Measurements from ENCODE around the gene FASN.
A peak's percentile ranks its signal among the peaks of the same experiment; 100 is the strongest.

Gene FASN

GRCh38 chr17:82037889-82038195 lies 60.2 kb downstream of the FASN start:
- peak overlapping the region; percentile 80 for H3K4me3 ChIP-seq (ENCODE audit: low read depth, low read length)
- TF ChIP-seq, protein P1, sequence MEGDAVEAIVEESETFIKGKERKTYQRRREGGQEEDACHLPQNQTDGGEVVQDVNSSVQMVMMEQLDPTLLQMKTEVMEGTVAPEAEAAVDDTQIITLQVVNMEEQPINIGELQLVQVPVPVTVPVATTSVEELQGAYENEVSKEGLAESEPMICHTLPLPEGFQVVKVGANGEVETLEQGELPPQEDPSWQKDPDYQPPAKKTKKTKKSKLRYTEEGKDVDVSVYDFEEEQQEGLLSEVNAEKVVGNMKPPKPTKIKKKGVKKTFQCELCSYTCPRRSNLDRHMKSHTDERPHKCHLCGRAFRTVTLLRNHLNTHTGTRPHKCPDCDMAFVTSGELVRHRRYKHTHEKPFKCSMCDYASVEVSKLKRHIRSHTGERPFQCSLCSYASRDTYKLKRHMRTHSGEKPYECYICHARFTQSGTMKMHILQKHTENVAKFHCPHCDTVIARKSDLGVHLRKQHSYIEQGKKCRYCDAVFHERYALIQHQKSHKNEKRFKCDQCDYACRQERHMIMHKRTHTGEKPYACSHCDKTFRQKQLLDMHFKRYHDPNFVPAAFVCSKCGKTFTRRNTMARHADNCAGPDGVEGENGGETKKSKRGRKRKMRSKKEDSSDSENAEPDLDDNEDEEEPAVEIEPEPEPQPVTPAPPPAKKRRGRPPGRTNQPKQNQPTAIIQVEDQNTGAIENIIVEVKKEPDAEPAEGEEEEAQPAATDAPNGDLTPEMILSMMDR (IDR thresholded peaks at IDR 0.05; ENCODE audit: low read depth, low read length): no peak
- H3K27me3 ChIP-seq: no peaks in the 10 kb centered on the region
- 0 out of 2 replicates have a peak, but pooled peaks cover 2% of the 10 kb centered on the region for H3K36me3 ChIP-seq
- H3K9me3 ChIP-seq: no peaks in the 10 kb centered on the region
- DNase-seq: no peak
- no peaks in the 10 kb centered on the region; the same call in 1 of the 2 replicates for H3K4me1 ChIP-seq

DNA sequence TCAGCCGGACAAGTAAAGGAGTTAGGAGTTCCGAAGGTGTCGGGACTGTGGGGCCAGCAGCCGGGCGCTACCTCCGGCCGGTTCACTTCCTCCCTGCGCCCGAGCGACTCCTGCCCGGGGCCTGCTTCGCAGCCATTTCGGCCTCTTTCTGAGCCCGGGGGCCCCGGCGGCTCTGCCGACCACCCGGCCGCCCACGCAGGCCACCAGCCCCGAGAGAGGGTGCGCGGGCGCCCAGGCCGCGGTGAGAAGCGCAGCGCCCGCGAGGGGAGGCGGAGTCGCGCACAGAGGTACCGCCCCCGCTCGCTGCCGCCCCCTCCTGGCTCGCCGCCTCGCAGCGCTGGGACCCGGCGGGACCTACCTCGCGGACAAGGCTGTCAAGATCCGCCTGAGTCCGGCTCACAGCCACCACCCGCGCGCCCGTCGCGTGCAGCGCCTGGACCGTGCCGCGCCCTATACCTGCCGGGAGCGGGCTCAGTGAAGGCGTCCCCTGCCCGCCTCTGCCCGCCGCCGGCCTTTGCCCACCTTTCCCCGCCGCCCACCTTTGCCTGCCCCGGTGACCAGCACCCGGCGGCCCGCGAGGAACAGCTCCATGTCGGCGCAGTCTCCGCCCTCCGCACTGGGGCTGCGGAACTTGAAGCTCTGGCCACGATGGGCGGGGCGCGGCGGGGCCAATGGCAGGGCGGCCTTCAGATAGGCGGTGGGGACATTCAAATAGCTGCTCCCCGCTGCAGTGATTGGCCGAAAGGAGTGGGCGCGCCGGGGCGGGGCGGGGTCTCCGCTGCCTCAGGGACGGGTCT lies 60.7 kb downstream of the FASN start, which contains the start of gene DCXR:
Gene DCXR, minus strand, starts transcription at position 606 of the 797 bp plus-strand sequence. Its CDS starts 15 bp downstream, at position 591.
- Histone ChIP-seq H3K36me3 (0 out of 2 replicates have a peak, but pooled peaks cover 2% of the 10 kb centered on the region), H3K4me1 (no peaks in the 10 kb centered on the region; the same call in 1 of the 2 replicates), H3K4me3 (ENCODE audit: low read depth, low read length) (peak within 1 kb of the TSS; percentile 80), H3K9me3 (no peaks in the 10 kb centered on the region), H3K27me3 (no peaks in the 10 kb centered on the region)
- DNase-seq: peak; percentile 99
- TF ChIP-seq, protein P1 (IDR thresholded peaks at IDR 0.05; ENCODE audit: low read depth, low read length): peak; percentile 64

DNA sequence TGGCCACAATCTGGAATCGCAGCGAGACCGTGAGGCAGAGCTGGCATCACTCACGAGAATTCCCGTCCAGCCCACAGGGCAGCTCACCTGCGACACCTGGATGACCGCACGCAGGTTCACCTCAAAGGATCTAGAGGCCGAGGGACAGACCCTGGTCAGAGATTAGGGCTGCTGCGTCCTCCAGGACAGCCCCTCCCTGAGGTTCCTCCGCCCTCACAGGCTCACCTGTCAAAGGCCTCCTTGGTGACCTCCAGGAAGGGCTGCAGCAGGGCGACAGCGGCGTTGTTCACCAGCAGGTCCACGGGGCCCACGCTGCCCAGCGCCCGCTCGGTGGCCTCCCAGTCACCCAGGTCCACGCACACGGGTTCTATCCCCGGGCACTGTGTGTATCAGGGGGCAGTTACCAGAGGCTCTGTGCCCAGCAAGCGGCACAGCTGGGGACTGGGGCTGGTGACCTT lies 61.4 kb downstream of the FASN start:
- no peaks in the 10 kb centered on the region for H3K9me3 ChIP-seq
- 0 out of 2 replicates have a peak, but pooled peaks cover 2% of the 10 kb centered on the region for H3K36me3 ChIP-seq
- no peak for DNase-seq
- no peaks in the 10 kb centered on the region; the same call in 1 of the 2 replicates for H3K4me1 ChIP-seq
- H3K4me3 ChIP-seq (ENCODE audit: low read depth, low read length): peak overlapping the region; percentile 80
- H3K27me3 ChIP-seq: no peaks in the 10 kb centered on the region
- TF ChIP-seq, protein P1 (IDR thresholded peaks at IDR 0.05; ENCODE audit: low read depth, low read length): no peak

GRCh38 chr17:82035956-82036633 lies 61.9 kb downstream of the FASN start:
- no peaks in the 10 kb centered on the region for H3K27me3 ChIP-seq
- no peak for DNase-seq
- TF ChIP-seq, protein P1 (IDR thresholded peaks at IDR 0.05; ENCODE audit: low read depth, low read length): no peak
- no peaks in the 10 kb centered on the region; the same call in 1 of the 2 replicates for H3K4me1 ChIP-seq
- H3K9me3 ChIP-seq: no peaks in the 10 kb centered on the region
- H3K36me3 ChIP-seq: 0 out of 2 replicates have a peak, but pooled peaks cover 2% of the 10 kb centered on the region
- peak overlapping the region; percentile 80 for H3K4me3 ChIP-seq (ENCODE audit: low read depth, low read length)

DNA sequence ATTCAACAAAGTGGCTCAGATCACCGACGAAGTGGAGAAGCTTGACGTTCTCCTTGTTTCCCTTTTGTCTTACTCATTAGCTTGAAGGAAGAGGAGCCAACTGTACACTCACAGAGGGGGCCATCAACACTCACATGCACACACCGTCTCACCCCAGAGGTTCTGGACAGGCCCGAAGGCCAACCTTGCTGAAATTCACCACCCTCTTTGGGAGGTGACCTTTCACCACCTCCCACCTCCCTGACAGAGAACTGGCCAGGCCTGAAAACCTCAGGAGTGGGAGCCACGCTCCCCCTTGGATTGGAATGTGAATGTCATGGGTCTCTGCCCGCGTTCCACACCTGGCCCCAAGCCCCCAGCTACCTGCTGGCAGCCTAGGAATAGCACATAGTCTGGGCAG lies 62.5 kb downstream of the FASN start:
- DNase-seq: no peak
- Histone ChIP-seq H3K4me1 (no peaks in the 10 kb centered on the region; the same call in 1 of the 2 replicates), H3K27me3 (no peaks in the 10 kb centered on the region), H3K4me3 (ENCODE audit: low read depth, low read length) (no peak overlapping the region), H3K9me3 (no peaks in the 10 kb centered on the region), H3K36me3 (0 out of 2 replicates have a peak, but pooled peaks cover 2% of the 10 kb centered on the region)
- TF ChIP-seq, protein P1 (IDR thresholded peaks at IDR 0.05; ENCODE audit: low read depth, low read length): no peak
